GM21723 (cell line): ENCODE data around the gene MTIF2.
"Not testable (repeated sequence)": the region's sequence is repeated elsewhere in the genome, so short reads cannot be mapped to it uniquely, and the experiment has no call there.

ENCODE experiments used
- ATAC-seq: cut with Tn5 transposase; IDR thresholded peaks from one replicate; pipeline ENCODE4 v1.9.1; 2021; ENCODE audit warnings: mild to moderate bottlenecking, moderate library complexity; ENCODE audit not compliant: unreplicated experiment

MTIF2 gene

DNA sequence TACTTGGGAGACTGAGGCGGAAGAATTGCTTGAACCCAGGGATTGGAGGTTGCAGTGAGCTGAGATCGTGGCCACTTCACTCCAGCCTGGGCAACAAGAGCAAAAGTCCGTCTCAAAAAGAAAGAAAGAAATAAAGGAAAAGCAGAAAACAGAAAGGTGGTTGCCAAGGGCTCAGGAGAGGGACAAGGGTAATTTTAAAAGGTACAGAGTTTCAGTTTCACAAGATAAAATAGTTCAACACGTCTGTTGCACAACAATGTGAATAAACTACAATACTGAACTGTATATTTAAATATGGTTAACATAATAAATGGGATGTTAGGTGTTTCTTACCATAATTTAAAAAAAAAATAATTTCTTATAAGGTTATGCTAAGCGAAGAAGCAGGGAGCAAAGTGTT is 23.6 kb downstream of the MTIF2 start:
- no peak for ATAC-seq

DNA sequence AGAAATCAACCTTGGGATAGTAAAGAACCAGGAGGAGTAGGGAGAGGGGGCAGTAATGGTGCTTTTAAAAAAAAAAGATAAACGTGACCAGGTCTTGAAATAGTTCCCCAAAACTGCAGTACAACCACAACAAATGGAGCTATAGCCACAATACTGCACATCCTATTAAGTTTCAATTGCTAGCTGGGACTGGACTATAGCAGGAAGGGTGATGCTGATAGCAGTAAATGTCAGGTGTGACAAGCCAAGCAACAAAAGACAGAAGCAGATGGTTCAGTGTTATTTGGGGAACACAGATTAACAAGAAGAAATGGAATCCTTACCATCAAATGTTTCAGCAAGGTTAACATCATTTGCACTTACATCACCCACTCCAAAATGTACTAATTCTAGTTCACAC is 26.4 kb downstream of the MTIF2 start:
- ATAC-seq: no peak

DNA sequence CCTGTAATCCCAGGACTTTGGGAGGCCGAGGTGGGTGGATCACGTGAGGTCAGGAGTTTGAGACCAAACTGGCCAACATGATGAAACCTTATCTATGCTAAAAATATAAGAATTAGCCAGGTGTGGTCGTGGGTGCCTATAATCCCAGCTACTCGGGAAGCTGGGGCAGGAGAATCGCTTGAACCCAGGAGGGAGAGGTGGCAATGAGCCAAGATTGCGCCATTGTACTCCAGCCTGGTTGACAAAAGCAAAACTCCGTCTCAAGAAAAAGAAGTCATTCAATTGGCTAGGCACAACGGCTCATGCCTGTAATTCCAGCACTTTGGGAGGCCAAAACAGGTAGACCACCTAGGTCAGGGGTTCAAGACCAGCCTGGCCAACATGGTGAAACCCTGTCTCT is 27.4 kb downstream of the MTIF2 start:
- not testable (repeated sequence) for ATAC-seq

DNA sequence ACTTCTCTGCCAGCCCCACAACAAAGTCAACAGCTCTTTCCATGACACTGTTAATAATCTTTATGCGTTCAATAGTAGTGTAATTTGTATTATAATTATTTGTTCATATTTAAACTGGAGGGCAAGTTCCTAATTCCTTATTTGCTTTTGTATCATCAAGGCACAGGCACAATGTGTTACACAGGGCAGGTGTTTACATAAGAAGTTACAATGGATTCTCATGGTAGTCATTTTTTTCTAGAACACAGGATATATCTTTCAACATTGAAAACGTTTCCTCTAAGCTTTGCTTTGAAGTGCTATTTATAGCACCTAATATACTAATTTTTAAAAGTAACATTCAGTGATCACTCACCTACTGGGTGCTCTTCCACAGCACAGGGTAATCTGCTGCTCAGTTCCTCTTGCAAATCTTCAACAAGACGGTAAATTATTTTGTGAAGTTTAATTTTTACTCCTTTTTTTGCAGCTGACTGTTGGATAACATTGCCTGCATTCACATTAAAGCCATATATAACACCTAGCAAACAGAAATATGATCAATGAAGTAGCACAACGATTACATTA is 29.3 kb downstream of the MTIF2 start:
- no peak for ATAC-seq

DNA sequence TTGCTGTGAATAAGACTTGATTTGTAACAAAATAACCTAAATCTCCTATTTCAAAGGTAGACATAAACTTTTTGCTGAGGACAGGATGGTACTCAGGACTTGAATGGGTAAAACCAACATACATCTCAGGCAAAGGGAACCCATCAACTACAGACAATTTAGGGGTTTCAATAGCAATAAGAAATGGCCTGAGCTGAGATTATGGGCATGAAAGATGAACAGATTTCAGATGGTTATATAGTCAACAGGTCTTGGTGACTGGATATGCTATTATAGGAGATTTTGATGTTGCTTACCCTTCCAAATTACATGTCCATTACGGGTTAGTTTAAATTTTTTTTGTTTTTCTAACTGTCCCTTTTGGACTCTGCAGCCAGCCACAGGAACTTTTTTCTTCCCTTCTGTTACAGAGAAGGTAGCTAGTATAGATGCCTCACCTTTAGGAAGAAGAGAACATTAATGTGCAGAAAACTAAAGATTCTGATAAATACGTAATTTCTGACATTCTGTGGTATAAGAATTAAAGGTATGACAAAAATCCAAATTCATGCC is 32.0 kb downstream of the MTIF2 start:
- no peak for ATAC-seq

DNA sequence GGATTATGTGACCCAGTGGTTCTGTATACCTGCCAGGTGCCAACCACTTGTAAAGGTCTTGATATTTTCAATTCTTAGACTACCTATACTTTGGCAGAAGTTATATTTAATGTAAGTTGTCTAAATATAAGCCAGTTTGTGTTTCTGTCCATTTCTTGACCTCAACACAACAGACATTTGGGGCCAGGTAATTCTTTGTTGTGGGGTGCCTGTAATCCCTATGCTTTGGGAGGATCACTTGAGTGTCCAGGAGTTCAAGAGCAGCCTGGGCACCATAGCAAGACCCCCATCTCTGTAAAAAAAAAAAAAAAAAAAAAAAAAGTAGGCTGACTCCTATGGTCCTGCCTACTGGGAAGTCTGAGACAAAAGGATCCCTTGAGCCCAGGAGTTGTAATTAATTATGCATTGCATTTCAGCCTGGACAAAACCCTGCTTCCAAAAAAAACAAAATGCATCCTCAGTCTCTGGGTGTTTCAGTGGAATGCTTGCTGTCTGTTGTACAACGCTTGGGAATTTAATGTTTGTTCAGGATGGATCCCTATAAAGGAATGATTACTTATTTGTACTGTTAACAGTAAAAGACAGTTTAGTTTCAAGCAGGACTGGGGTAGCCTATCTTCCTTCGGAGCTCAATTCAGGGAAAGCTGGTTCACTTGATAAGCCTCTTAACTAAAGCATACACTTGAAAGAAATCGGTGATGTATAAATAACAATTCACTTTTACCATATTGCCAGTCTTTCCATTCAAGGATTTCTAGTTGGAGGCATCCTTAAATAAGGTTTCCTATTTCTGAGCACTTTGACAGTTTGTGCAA is 33.1 kb downstream of the MTIF2 start:
- ATAC-seq: no peak

DNA sequence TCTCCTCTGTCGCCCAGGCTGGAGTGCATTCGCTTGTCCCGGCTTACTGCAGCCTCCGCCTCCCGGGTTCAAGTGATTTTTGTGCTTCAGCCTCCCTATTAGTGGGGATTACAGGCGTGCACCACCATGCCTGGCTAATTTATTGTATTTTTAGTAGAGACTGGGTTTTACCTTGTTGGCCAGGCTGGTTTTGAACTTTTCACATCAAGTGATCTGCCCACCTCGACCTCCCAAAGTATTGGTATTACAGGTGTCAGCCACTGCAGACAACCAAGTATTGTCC is 35.4 kb downstream of the MTIF2 start:
- no peak for ATAC-seq

DNA sequence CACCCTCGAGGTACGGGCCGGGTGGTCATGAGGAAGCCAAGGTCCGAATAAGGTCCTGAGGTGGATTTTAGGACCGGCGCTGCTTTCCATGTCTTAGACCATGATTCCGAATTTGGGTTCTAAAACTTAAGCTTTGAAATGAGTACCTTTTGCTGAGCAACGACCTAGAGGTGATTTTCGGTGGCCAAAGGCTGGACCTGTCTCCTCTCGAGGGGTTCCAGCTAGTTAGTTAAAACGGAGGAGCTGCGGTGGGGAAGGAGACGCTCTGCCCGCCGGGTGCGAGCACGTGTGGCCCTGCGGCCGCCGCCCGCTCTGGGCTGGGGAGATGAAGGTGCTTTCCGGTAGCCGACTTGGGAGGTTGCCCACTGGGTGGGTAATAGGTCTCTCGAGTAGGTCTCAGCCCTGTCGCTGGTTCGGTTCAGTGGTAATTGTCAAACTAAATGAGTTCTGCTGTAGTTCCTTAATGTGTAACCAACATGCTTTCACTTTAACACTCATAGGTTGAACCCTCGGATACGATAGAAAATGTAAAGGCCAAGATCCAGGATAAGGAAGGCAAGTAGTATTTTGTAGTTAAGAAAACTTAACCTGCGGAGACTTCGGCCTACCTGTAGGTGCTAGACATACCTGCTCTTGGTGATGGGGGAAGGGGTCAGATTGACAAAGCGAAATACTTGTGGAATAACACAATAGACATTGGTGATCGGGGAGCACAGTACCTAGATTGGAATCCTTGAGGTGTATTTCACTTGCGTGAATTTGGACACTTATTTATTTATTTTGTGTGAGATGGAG is 36.0 kb downstream of the MTIF2 start:
- ATAC-seq: no peak

DNA sequence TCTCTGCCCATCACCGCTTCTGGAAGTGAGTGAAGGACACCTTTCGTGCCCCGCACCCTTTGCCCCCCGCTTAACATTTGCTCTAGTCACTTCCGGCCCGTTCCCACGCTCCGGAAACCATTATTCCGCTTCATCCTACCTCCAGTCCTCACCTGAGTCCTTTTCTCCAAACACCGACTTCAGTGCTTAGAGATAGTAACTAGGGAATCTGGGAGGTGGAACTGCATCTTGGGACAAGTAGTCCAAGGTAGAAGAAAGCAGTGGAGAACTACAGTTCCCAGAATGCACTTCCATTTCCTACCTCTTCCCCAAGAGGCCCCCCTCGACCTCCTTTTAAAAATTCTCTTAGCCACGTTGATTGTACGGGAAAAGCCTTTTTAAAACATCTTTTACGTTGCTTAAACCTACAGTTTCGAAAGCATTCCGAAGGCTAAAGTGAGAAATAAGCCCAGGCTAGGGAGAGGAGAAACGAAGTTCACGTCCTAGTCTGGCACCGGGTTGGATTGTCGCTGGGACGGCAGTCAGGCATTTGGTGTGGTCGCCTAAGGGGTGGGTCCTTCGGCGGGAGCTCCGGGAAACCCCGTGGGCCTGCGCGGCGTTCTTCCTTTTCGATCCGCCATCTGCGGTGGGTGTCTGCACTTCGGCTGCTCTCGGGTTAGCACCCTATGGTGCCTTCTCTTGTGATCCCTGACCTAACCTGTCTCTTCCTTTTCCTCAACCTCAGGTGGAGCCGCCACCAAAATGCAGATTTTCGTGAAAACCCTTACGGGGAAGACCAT is 36.8 kb downstream of the MTIF2 start, which contains the start of the genes CLHC1 and RPS27A:
CLHC1 (minus strand) TSS at position 210 of the 779 bp plus-strand sequence. CDS start 9,882 bp downstream, outside the sequence.
RPS27A (plus strand) TSS at position 605 of the 779 bp plus-strand sequence; CDS start at position 742, 137 bp downstream.
- peak; percentile 93 for ATAC-seq

DNA sequence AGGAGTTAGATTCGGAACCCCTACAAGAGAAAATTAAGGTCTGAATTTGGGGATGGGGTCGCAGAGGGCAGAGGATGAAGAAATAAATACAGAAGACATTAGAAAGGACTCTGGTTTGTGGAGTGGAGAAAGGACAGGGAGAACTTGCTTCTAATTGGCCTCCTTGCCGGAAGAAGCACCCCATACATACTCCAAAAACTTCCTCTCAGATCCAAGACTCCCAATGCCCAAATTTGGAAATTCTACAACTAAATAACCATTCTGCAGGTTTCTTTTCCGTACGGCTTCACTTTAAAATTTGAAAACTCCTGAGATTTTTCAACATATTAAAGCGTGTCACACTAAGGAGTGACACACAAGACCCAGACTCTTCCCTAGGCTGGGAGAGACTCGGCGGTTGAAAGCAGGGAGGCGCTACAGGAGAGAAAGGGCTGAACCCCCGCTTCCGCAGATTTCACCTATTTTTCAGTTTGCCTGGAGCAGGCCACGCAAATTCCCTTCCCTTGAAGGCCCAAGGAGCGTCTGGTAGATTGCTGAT is 37.4 kb downstream of the MTIF2 start:
- ATAC-seq: no peak

DNA sequence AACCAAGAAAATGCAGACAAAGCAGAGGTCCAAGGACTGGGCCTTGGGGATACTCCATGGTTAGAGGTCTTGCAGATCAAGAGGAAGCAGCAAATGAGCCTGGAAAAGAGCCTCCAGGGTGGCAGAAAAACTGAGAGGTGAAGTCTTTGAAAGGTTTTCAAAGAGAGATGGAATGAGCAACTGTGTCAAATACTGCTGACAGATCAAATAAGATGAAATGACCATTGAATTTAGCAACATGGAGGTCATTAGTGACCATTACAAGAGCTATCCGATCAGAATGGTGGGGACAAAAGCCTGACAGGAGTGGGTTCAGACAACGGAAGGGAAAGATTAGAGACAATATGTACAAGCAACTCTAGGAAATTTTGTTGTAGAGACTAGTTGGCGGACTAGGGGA is 38.5 kb downstream of the MTIF2 start:
- ATAC-seq: no peak

DNA sequence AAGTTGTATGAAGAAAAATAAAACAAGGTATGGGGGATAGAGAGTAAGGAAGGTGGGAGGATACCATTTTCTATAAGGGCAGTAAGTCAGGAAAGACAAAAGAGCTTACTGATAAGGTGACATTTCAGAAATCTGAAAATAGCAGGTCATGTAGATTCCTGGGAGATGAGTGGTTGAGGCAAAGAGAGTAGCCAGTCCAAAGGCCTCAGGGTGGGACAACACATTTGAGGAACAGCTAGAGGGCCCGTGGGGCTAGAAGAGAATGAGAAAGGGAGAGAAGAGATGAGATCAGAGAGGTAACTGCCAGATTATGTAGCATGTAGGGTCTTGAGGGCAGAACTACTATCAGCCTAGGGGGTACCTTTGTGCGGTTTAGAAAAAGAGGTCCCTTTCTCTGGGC is 39.8 kb downstream of the MTIF2 start:
- ATAC-seq: no peak

DNA sequence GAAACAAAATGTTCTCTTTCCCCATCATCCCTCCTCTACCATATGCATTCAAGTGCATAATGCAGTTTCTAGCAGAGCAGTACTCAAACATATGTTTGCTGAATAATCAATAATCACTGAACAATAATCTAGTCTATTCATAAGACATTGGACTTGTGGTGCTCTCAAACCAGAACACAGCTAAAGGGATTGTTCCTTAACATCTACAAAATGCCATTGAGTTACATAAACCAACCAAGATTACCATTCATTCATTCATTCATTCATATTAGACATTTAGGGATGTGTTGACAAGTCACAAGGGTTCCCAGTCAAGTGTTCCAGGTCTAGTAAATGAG is 40.8 kb downstream of the MTIF2 start:
- no peak for ATAC-seq

DNA sequence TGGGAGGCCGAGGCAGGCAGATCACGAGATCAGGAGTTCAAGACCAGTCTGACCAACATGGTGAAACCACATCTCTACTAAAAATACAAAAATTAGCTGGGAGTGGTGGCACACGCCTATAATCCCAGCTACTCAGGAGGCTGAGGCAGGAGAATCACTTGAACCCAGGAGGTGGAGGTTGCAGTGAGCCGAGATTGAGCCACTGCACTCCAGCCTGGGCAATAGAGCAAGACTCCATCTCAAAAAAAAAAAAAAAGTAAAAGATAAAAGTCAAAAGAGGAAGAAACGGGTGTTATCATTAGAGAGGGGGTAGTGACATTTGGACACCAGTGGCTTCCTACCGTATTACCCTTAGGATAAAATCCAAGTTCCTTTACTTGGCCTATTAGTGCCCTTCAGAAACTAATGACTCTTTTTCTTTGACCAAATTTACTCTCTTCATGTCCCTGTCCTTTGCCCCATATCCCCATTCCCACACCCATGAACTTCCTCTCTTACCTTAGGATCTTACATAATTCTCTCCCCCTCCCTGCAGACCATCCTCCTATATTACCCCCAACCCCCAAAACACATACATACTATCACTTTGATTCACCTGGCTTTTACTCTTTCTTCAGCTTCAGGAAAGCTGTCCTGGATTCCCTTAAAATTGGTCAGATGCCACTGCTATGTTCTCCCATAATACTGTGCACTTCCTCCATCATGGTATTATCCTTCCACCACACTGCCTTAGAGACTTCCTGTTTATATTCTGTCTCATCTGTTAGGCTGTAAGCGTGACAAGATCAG is 41.4 kb downstream of the MTIF2 start:
- ATAC-seq: not testable (repeated sequence)

DNA sequence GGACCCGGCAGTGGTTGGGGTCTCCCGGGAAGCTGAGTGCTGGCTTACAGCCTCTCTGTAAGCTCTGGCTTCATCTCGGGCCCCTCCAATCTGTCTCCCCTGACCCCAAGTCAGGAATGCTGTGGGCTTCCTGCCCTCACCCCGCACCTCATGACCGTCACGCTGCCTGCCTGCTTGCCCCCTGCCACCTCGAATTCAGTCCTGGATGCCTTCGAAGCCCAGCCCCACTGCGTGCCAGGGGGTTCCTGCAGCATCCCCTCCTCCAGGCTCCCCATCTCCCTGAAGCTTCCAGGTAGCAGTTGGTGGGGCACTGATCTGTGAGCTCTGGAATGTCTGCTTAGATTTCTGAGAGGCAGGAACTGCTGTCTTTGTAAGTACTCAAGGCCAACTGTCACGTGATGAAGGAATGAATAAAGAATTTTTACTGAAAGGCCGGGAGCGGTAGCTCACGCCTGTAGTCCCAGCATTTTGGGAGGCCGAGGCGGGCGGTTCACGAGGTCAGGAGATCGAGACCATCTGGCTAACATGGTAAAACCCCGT is 43.5 kb downstream of the MTIF2 start:
- no peak for ATAC-seq

DNA sequence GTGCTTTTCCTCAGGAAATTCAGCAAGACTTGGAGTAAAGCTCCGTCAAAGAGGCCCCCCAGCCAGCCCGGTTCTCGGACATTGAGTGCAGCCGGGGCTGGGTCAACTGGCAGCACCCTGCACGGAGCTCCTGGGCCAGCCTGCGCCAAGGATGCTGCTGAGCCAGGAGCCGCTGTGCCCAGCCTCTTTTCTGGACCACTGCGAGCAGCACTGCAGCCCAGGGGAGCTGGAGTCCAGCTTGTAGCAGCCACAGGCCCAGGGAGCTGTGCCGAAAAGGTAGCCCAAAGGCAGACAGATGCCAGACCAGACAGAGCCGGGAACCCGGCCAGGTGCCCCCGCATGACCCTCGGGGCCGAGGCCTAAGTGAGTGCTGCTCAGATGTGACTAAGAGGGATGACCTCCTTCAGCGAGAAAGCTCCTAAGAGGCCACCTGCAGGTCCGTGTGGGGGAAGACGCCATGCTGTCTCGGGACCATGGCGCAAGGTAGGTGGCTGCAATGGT is 44.2 kb downstream of the MTIF2 start:
- no peak for ATAC-seq

DNA sequence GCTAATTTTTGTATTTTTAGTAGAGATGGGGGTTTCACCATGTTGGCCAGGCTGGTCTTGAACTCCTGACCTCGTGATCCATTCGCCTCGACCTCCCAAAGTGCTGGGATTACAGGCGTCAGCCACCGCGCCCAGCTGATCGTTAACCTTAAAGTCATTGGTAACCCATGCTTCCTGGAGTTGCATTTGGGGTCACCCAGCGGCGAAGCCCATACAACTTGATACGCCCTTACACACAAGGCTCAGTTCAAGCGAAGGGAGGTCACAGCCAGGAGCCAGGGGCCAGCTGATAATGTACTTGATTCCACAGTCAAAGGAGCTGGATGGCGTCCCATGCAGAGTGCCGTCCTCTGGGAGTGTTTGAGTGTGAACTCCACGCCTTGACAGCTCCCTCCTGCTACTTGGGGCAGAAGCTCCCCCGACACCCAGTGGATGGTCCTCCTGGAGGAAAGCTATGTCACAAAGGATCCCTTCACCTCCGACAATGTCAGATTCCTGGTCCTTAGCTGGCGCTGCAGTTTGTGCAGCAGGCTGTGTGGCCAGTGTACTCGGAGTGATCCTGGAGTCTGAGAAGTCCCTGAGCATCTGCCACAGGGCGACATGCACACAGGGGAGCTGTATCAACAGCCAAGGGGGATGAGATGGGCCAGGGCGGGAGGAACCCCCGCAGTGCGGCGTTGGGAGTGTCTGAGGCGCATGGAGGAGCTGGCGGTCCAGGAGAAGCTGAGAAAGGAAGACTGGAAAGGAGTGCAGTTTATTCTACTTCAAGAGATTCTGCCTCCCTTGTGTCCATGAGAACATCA is 44.9 kb downstream of the MTIF2 start:
- ATAC-seq: no peak

DNA sequence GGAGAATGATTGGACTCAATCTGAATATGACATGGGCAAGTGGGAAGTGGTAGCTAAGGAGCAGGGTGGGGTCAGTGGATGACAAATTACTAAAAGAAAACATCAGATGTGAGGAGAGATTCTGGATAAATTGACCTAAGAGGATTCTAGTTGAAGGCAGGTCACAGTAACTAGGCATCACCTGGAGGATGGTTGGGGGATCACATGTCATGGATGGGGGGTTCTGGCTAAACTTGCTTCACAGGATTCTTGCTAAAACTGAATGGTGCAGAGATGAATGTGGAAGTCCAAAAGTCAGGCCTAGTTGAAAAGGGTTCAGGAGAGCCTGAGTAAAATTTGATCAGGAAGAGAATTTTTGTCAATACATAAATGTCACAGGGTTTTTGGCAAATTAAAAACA is 55.2 kb downstream of the MTIF2 start:
- no peak for ATAC-seq

DNA sequence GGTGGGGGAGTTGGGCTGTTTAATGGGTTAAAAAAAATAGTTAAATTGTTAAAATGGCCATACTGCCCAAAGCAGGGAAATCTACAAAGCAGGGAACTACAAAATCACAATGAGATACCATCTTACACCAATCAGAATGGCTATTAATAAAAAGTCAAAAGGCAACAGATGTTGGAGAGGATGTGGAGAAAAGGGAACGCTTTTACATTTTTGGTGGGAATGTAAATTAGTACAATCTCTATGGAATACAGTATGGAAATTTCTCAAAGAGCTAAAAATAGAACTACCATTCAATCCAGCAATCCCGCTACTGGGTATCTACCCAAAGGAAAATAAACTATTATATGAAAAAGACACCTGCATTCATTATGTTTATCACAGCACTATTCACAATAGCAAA is 64.1 kb downstream of the MTIF2 start:
- ATAC-seq: no peak
